GM18520 (cell line): ENCODE measurements around the gene RFX3.

Source experiments
- ATAC-seq: cut with Tn5 transposase; IDR thresholded peaks from one replicate; pipeline ENCODE4 v1.9.1; 2021; ENCODE audit not compliant: unreplicated experiment

Gene RFX3

GRCh38 chr9:3435732-3436131, 90.1 kb downstream of the RFX3 start:
- ATAC-seq: no peak

- ATAC-seq: no peak
Observed at GRCh38 chr9:3434594-3434993, 91.2 kb downstream of the RFX3 start.

GRCh38 chr9:3433754-3434153, 92.0 kb downstream of the RFX3 start:
- ATAC-seq: no peak

GRCh38 chr9:3433066-3433465, 92.7 kb downstream of the RFX3 start:
- no peak for ATAC-seq

GRCh38 chr9:3431890-3432289, 93.9 kb downstream of the RFX3 start:
- ATAC-seq: no peak

- no peak for ATAC-seq
Observed at GRCh38 chr9:3419893-3420292, 105.9 kb downstream of the RFX3 start.

GRCh38 chr9:3415906-3416305, 109.9 kb downstream of the RFX3 start:
- ATAC-seq: no peak

GRCh38 chr9:3413984-3414383, 111.8 kb downstream of the RFX3 start:
- ATAC-seq: no peak

GRCh38 chr9:3410461-3410860, 115.3 kb downstream of the RFX3 start:
- ATAC-seq: no peak

- ATAC-seq: no peak
Observed at GRCh38 chr9:3409453-3409852, 116.3 kb downstream of the RFX3 start.

GRCh38 chr9:3403315-3403714, 122.5 kb downstream of the RFX3 start:
- ATAC-seq: no peak

- no peak for ATAC-seq
Observed at GRCh38 chr9:3401221-3401954, 124.4 kb downstream of the RFX3 start.

- ATAC-seq: no peak
Observed at GRCh38 chr9:3398232-3398648, 127.6 kb downstream of the RFX3 start.

GRCh38 chr9:3397766-3398165, 128.0 kb downstream of the RFX3 start:
- ATAC-seq: no peak

GRCh38 chr9:3391414-3391813, 134.4 kb downstream of the RFX3 start:
- ATAC-seq: no peak

- no peak for ATAC-seq
Observed at GRCh38 chr9:3386753-3387152, 139.0 kb downstream of the RFX3 start.

GRCh38 chr9:3385871-3386270, 139.9 kb downstream of the RFX3 start:
- ATAC-seq: peak; percentile 87

- no peak for ATAC-seq
Observed at GRCh38 chr9:3371842-3372241, 154.0 kb downstream of the RFX3 start.

- ATAC-seq: no peak
Observed at GRCh38 chr9:3370715-3371114, 155.1 kb downstream of the RFX3 start.

- ATAC-seq: no peak
Observed at GRCh38 chr9:3367185-3367584, 158.6 kb downstream of the RFX3 start.

GRCh38 chr9:3361689-3362392, 164.0 kb downstream of the RFX3 start:
- ATAC-seq: no peak

- ATAC-seq: no peak
Observed at GRCh38 chr9:3361116-3361515, 164.7 kb downstream of the RFX3 start.

- no peak for ATAC-seq
Observed at GRCh38 chr9:3360245-3360644, 165.6 kb downstream of the RFX3 start.
